Measurements from ENCODE around the gene TPPP3. TPM values are rescaled to one million over a fixed set of nuclear protein-coding genes. Genes with fewer than 3 reads are reported as not detected.

The TPPP3 gene
- total RNA-seq, 4 donors from 2014 or later: 29.6 to 197 (median 89.7) TPM

DNA sequence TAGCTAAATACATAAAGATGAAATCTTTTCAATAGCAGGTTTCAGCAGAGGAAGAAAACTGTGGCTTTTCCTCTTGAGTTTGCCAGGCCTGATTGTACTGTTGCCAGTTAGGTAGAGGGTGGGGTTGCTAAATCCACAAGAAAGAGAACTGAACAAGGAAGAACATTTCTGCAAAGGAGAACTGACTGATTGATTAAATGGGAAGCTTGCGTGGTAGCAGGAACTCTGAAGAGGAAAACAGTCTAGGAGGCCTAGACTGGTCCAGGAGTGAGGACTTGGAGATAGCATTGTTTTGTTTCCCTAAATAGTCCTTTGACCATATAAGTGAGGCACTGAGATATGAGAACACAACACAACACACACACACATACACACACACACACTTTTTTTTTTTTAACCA lies 47.9 kb downstream of the TPPP3 start:
- WGBS, 2 donors: 67 to 72% methylated on average over 1 of the region's 1 CpG
- no peak overlapping the region for H3K4me3 ChIP-seq (ENCODE audit: low read depth, poor library complexity, severe bottlenecking)
- intact Hi-C loops (cut with DNase I; ENCODE audit: low total_unique reads): no loop called here
- DNase-seq (ENCODE audit: low spot score in 2 of 2): no peak
- TF ChIP-seq, protein P1, sequence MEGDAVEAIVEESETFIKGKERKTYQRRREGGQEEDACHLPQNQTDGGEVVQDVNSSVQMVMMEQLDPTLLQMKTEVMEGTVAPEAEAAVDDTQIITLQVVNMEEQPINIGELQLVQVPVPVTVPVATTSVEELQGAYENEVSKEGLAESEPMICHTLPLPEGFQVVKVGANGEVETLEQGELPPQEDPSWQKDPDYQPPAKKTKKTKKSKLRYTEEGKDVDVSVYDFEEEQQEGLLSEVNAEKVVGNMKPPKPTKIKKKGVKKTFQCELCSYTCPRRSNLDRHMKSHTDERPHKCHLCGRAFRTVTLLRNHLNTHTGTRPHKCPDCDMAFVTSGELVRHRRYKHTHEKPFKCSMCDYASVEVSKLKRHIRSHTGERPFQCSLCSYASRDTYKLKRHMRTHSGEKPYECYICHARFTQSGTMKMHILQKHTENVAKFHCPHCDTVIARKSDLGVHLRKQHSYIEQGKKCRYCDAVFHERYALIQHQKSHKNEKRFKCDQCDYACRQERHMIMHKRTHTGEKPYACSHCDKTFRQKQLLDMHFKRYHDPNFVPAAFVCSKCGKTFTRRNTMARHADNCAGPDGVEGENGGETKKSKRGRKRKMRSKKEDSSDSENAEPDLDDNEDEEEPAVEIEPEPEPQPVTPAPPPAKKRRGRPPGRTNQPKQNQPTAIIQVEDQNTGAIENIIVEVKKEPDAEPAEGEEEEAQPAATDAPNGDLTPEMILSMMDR (IDR thresholded peaks at IDR 0.05): no peak
- no peak for TF ChIP-seq POLR2A (IDR thresholded peaks at IDR 0.05)

DNA sequence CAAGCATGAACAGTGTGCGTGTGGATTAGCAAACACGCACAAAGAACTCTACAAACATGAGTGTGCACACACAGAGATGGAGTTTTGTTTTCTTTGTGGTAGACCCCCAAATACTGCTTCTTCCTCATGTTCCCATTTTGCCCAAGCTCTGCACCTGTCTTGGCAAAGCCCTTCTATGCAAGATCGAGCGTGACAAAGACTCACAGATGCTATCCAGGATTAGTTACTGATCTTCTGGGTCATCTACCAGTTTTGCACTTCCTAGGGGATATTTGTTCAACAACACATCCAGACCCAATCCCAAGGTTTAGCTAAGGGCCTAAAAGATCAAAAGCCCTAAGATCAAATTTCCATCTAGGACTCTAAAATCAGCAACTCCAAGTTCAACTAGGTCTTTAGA lies 50.7 kb downstream of the TPPP3 start:
- TF ChIP-seq, protein P1 (IDR thresholded peaks at IDR 0.05): no peak
- TF ChIP-seq POLR2A (IDR thresholded peaks at IDR 0.05): no peak
- intact Hi-C loops (cut with DNase I; ENCODE audit: low total_unique reads): no loop called here
- H3K4me3 ChIP-seq (ENCODE audit: low read depth, poor library complexity, severe bottlenecking): no peak overlapping the region
- DNase-seq (ENCODE audit: low spot score in 2 of 2): no peak
- WGBS, 2 donors: 86 to 87% methylated on average over 4 of the region's 4 CpGs

DNA sequence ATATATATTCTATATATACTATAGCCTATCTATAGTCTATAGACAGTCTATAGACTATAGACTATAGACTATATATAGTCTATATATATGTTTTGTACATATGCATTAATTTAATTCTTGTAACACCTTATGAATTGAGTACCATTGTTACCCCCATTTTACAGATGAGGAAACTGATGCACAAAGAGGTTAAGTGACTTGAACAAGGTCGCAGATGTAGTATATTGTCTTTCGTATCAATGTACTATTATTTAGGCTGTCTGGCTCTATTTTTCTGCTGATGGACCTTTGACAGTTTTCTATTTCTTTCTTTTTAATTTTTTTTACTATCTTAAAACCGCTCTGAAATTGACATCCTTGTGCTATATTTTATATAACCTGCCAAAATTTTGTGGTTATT lies 52.0 kb downstream of the TPPP3 start:
- WGBS, 2 donors: 74 to 93% methylated on average over 3 of the region's 3 CpGs

More for the DNA sequence above, 52.0 kb downstream of the TPPP3 start:
- TF ChIP-seq POLR2A (IDR thresholded peaks at IDR 0.05): no peak
- TF ChIP-seq, protein P1 (IDR thresholded peaks at IDR 0.05): no peak
- intact Hi-C loops (cut with DNase I; ENCODE audit: low total_unique reads): no loop called here
- H3K4me3 ChIP-seq (ENCODE audit: low read depth, poor library complexity, severe bottlenecking): no peak overlapping the region
- no peak for DNase-seq (ENCODE audit: low spot score in 2 of 2)

Other genes starting within 250 kb of the TPPP3 start
- gene B3GNT9, start 242.5 kb downstream of the TPPP3 start, total RNA-seq: 10 to 100 TPM; 10.3 to 18.0 (median 13.3) TPM
- 10 to 100 TPM; 46.3 to 51.0 (median 49.4) TPM for gene TRADD, start 233.6 kb downstream of the TPPP3 start, total RNA-seq
- gene FBXL8, start 233.5 kb downstream of the TPPP3 start, total RNA-seq: 10 to 100 TPM; 47.3 to 97.8 (median 67.9) TPM
- gene HSF4, start 228.8 kb downstream of the TPPP3 start, total RNA-seq: 100 to 1,000 TPM in 1 of 4 donors, 10 to 100 TPM in 3; 48.3 to 131 (median 64.7) TPM
- 100 to 1,000 TPM in 2 of 4 donors, 10 to 100 TPM in 2; 84.3 to 139 (median 115) TPM for gene NOL3, start 223.0 kb downstream of the TPPP3 start, total RNA-seq
- gene MATCAP1, start 209.5 kb downstream of the TPPP3 start, total RNA-seq: 1 to 10 TPM; 5.1 to 8.9 (median 7.3) TPM
- gene EXOC3L1, start 203.4 kb downstream of the TPPP3 start, total RNA-seq: 1 to 10 TPM in 3 of 4 donors, under 1 TPM in 1; 0.95 to 3.8 (median 1.7) TPM
- 10 to 100 TPM; 56.8 to 74.8 (median 68.1) TPM for gene E2F4, start 201.3 kb downstream of the TPPP3 start, total RNA-seq
- gene ELMO3, start 194.4 kb downstream of the TPPP3 start, total RNA-seq: 10 to 100 TPM; 37.2 to 62.2 (median 51.6) TPM
- gene TMEM208, start 166.4 kb downstream of the TPPP3 start, total RNA-seq: 10 to 100 TPM; 20.8 to 40.3 (median 31.0) TPM
- gene FHOD1, start 146.0 kb downstream of the TPPP3 start, total RNA-seq: 10 to 100 TPM in 1 of 4 donors, 1 to 10 TPM in 3; 6.3 to 15.6 (median 8.4) TPM
- under 1 TPM; 0.04 to 0.83 (median 0.64) TPM for gene SLC9A5, start 144.5 kb downstream of the TPPP3 start, total RNA-seq
- gene PLEKHG4, start 114.0 kb downstream of the TPPP3 start, total RNA-seq: 10 to 100 TPM; 16.6 to 28.0 (median 21.2) TPM
- under 1 TPM in 2 of 4 donors, not detected in 2; 0.11 to 0.32 TPM for gene KCTD19, start 66.8 kb downstream of the TPPP3 start, total RNA-seq
- gene LRRC36, start 66.7 kb downstream of the TPPP3 start, total RNA-seq: under 1 TPM in 2 of 4 donors, not detected in 2; 0.26 to 0.64 TPM
- gene ZDHHC1, start 23.0 kb upstream of the TPPP3 start, total RNA-seq: 10 to 100 TPM; 15.1 to 24.7 (median 21.4) TPM
- 100 to 1,000 TPM in 1 of 4 donors, 10 to 100 TPM in 3; 63.2 to 121 (median 80.8) TPM for gene HSD11B2, start 37.6 kb upstream of the TPPP3 start, total RNA-seq
- gene ATP6V0D1, start 87.7 kb upstream of the TPPP3 start, total RNA-seq: 100 to 1,000 TPM; 114 to 141 (median 131) TPM
- gene AGRP, start 90.0 kb upstream of the TPPP3 start, total RNA-seq: not detected
- 10 to 100 TPM; 19.3 to 28.6 (median 23.6) TPM for gene RIPOR1, start 135.3 kb upstream of the TPPP3 start, total RNA-seq
- 10 to 100 TPM; 41.0 to 49.9 (median 44.2) TPM for gene CTCF, start 169.0 kb upstream of the TPPP3 start, total RNA-seq

Data from lower leg skin (tissue), 4 donors.